ENCODE data around the gene UBE2H.

DNA sequence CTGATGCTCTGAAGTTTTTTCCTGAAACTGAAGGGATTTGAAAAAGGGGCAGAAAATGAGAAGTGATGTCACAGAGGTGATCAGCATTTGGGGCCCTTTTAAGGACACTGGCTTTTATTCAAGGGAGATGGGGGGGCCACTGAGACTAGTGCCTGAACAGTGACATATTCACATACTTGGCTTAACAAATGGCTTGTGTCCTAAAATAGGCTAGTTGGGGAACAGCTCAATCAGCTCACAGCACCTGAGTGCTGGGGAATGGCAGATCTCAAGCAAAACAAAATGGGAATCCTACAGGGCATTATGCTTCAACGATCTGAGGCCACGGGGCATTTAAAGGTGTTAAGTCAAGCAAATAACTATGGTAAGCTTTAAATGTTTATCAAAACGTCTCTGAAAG lies 90.1 kb downstream of the UBE2H start:
- TF ChIP-seq CTCF (IDR thresholded peaks at IDR 0.05; ENCODE audit: insufficient read depth, low read length) (no peak), GABPA (IDR thresholded peaks at IDR 0.05; ENCODE audit: low read depth) (no peak), SPI1 (IDR thresholded peaks at IDR 0.05; ENCODE audit: borderline replicate concordance, low read depth) (no peak)
